ENCODE results near the gene DMD.

DMD gene

DNA sequence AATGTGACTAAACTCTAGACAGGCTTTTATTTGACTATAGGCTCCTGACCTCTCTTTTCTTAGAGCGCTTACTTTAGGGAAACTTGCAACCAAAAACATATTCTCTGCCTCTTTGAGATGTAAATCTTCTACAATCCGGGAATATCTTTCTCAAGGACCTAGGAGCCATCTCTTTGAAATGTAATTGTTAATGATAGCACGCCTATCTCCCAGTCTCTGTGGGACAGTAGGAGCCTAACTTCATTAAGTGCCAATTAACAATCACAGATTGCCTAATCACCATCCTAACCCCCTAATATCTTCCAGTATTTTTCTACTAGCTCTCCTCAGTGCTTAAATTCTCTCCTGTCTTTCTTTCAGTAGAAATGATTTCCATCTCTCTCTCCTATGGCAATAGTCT is 628.6 kb downstream of the DMD start:
- Histone ChIP-seq H3K14ac (ENCODE audit: low read length) (no peak overlapping the region), H2BK12ac (ENCODE audit: low read length) (no peak overlapping the region), H2BK120ac (ENCODE audit: insufficient read depth, low read length, poor library complexity) (no peak overlapping the region), H4K8ac (ENCODE audit: low read depth, low read length) (no peak overlapping the region), H3K4me1 (ENCODE audit: control insufficient read depth in 1 of 2, insufficient read depth in 2 of 2, low read length in 2 of 2) (no peaks in the 10 kb centered on the region), H3K23ac (ENCODE audit: low read length) (no peak overlapping the region), H3K9ac (ENCODE audit: low read length) (no peak overlapping the region), H3K4me3 (ENCODE audit: low read depth, low read length) (no peak overlapping the region), H2AK5ac (ENCODE audit: low read length) (no peak overlapping the region), H3K36me3 (ENCODE audit: control insufficient read depth in 1 of 2, insufficient read depth in 2 of 2, low read length in 2 of 2) (no peaks in the 10 kb centered on the region), H3K4me2 (ENCODE audit: low read length) (no peak overlapping the region), H3K27me3 (ENCODE audit: insufficient read depth, low read length) (no peaks in the 10 kb centered on the region), H4K12ac (ENCODE audit: low read depth, low read length) (no peak overlapping the region), H2AFZ (ENCODE audit: insufficient read depth, low read length, poor library complexity) (no peak overlapping the region), H2BK5ac (ENCODE audit: low read depth, low read length, poor library complexity) (no peak overlapping the region), H4K91ac (ENCODE audit: low read depth, low read length) (no peak overlapping the region), H3K27ac (ENCODE audit: low read depth, low read length) (no peak overlapping the region), H3K4ac (ENCODE audit: low read depth, low read length) (no peak overlapping the region), H3K18ac (ENCODE audit: low read length) (no peak overlapping the region), H3K79me1 (ENCODE audit: low read length) (no peaks in the 10 kb centered on the region), H3K9me3 (ENCODE audit: insufficient read depth, low read depth, low read length) (no peaks in the 10 kb centered on the region), H3K79me2 (ENCODE audit: control insufficient read depth, insufficient read depth, low read length, poor library complexity) (no peaks in the 10 kb centered on the region)
- DNase-seq: no peak
- no CpG with 5 or more reads among the region's 3 CpGs for WGBS (ENCODE audit: extremely low coverage, insufficient coverage, insufficient read length)

DNA sequence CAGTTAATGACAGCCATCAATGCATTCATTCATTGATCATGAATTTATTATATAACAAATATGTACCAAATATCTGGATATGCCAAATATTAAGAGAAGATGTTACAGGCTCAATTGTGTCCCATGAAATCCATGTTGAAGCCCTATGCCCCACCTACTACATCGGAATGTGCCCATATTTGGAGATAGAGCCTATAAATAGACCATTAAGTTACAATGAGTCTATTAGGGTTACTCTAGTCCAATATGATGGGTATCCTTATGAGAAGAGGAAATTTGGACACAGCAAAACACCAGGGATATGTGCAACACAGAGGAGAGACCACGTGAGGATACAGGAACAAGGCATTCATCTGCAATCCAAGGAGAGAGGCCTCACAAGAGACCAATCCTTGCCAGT is 634.5 kb downstream of the DMD start:
- no peaks in the 10 kb centered on the region for H3K9me3 ChIP-seq (ENCODE audit: insufficient read depth, low read depth, low read length)
- no peak overlapping the region for H2AK5ac ChIP-seq (ENCODE audit: low read length)
- DNase-seq: no peak
- H3K4me3 ChIP-seq (ENCODE audit: low read depth, low read length): no peak overlapping the region
- H2BK5ac ChIP-seq (ENCODE audit: low read depth, low read length, poor library complexity): no peak overlapping the region
- H3K36me3 ChIP-seq (ENCODE audit: control insufficient read depth in 1 of 2, insufficient read depth in 2 of 2, low read length in 2 of 2): no peaks in the 10 kb centered on the region
- H2BK12ac ChIP-seq (ENCODE audit: low read length): no peak overlapping the region
- H2BK120ac ChIP-seq (ENCODE audit: insufficient read depth, low read length, poor library complexity): no peak overlapping the region
- no peak overlapping the region for H4K8ac ChIP-seq (ENCODE audit: low read depth, low read length)
- no peaks in the 10 kb centered on the region for H3K79me1 ChIP-seq (ENCODE audit: low read length)
- H3K4me2 ChIP-seq (ENCODE audit: low read length): no peak overlapping the region
- no peak overlapping the region for H3K14ac ChIP-seq (ENCODE audit: low read length)
- H3K4me1 ChIP-seq (ENCODE audit: control insufficient read depth in 1 of 2, insufficient read depth in 2 of 2, low read length in 2 of 2): no peaks in the 10 kb centered on the region
- no peak overlapping the region for H4K12ac ChIP-seq (ENCODE audit: low read depth, low read length)
- H3K79me2 ChIP-seq (ENCODE audit: control insufficient read depth, insufficient read depth, low read length, poor library complexity): no peaks in the 10 kb centered on the region
- no peak overlapping the region for H4K91ac ChIP-seq (ENCODE audit: low read depth, low read length)
- no peak overlapping the region for H3K23ac ChIP-seq (ENCODE audit: low read length)
- H3K4ac ChIP-seq (ENCODE audit: low read depth, low read length): no peak overlapping the region
- no peak overlapping the region for H3K27ac ChIP-seq (ENCODE audit: low read depth, low read length)
- no peaks in the 10 kb centered on the region for H3K27me3 ChIP-seq (ENCODE audit: insufficient read depth, low read length)
- no peak overlapping the region for H2AFZ ChIP-seq (ENCODE audit: insufficient read depth, low read length, poor library complexity)
- no peak overlapping the region for H3K18ac ChIP-seq (ENCODE audit: low read length)
- H3K9ac ChIP-seq (ENCODE audit: low read length): no peak overlapping the region
- no CpG with 5 or more reads among the region's 2 CpGs for WGBS (ENCODE audit: extremely low coverage, insufficient coverage, insufficient read length)

DNA sequence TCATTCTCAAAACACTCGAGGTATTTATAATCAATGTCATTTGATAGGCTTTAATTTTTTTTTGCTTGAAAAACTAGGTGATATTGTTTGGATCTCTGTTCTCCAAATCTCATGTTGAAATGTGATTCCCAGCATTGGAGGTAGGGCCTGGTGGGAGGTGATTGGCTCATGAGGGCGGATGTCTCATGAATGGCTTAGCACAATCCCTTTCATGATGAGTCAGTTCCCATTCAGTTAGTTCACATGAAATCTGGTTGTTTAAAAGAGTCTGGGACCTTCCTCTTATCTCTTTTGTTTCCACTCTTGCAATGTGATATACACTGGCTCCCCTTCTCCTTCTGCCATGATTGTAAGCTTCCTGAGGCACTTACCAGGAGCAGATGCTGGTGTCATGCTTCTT is 638.7 kb downstream of the DMD start:
- Histone ChIP-seq H3K23ac (ENCODE audit: low read length) (no peak overlapping the region), H3K36me3 (ENCODE audit: control insufficient read depth in 1 of 2, insufficient read depth in 2 of 2, low read length in 2 of 2) (no peaks in the 10 kb centered on the region), H3K4me2 (ENCODE audit: low read length) (no peak overlapping the region), H3K79me2 (ENCODE audit: control insufficient read depth, insufficient read depth, low read length, poor library complexity) (no peaks in the 10 kb centered on the region), H4K8ac (ENCODE audit: low read depth, low read length) (no peak overlapping the region), H3K27ac (ENCODE audit: low read depth, low read length) (no peak overlapping the region), H3K18ac (ENCODE audit: low read length) (no peak overlapping the region), H2BK12ac (ENCODE audit: low read length) (no peak overlapping the region), H4K12ac (ENCODE audit: low read depth, low read length) (no peak overlapping the region), H3K27me3 (ENCODE audit: insufficient read depth, low read length) (no peaks in the 10 kb centered on the region), H3K9ac (ENCODE audit: low read length) (no peak overlapping the region), H2AFZ (ENCODE audit: insufficient read depth, low read length, poor library complexity) (no peak overlapping the region), H3K79me1 (ENCODE audit: low read length) (no peaks in the 10 kb centered on the region), H3K14ac (ENCODE audit: low read length) (no peak overlapping the region), H3K4me1 (ENCODE audit: control insufficient read depth in 1 of 2, insufficient read depth in 2 of 2, low read length in 2 of 2) (no peaks in the 10 kb centered on the region), H2BK5ac (ENCODE audit: low read depth, low read length, poor library complexity) (no peak overlapping the region), H3K4ac (ENCODE audit: low read depth, low read length) (no peak overlapping the region), H2AK5ac (ENCODE audit: low read length) (no peak overlapping the region), H3K4me3 (ENCODE audit: low read depth, low read length) (no peak overlapping the region), H2BK120ac (ENCODE audit: insufficient read depth, low read length, poor library complexity) (no peak overlapping the region), H3K9me3 (ENCODE audit: insufficient read depth, low read depth, low read length) (no peaks in the 10 kb centered on the region), H4K91ac (ENCODE audit: low read depth, low read length) (no peak overlapping the region)
- DNase-seq: no peak
- WGBS (ENCODE audit: extremely low coverage, insufficient coverage, insufficient read length): no CpG with 5 or more reads among the region's 2 CpGs

GRCh38 chrX:32571579-32571978 is 639.8 kb downstream of the DMD start:
- Histone ChIP-seq H2AK5ac (ENCODE audit: low read length) (no peak overlapping the region), H3K9me3 (ENCODE audit: insufficient read depth, low read depth, low read length) (no peaks in the 10 kb centered on the region), H3K79me1 (ENCODE audit: low read length) (no peaks in the 10 kb centered on the region), H3K36me3 (ENCODE audit: control insufficient read depth in 1 of 2, insufficient read depth in 2 of 2, low read length in 2 of 2) (no peaks in the 10 kb centered on the region), H3K14ac (ENCODE audit: low read length) (no peak overlapping the region), H3K4me3 (ENCODE audit: low read depth, low read length) (no peak overlapping the region), H2BK12ac (ENCODE audit: low read length) (no peak overlapping the region), H3K4me2 (ENCODE audit: low read length) (no peak overlapping the region), H3K9ac (ENCODE audit: low read length) (no peak overlapping the region), H3K18ac (ENCODE audit: low read length) (no peak overlapping the region), H3K27ac (ENCODE audit: low read depth, low read length) (no peak overlapping the region), H3K79me2 (ENCODE audit: control insufficient read depth, insufficient read depth, low read length, poor library complexity) (no peaks in the 10 kb centered on the region), H3K27me3 (ENCODE audit: insufficient read depth, low read length) (no peaks in the 10 kb centered on the region), H4K91ac (ENCODE audit: low read depth, low read length) (no peak overlapping the region), H4K8ac (ENCODE audit: low read depth, low read length) (no peak overlapping the region), H2BK5ac (ENCODE audit: low read depth, low read length, poor library complexity) (no peak overlapping the region), H3K4ac (ENCODE audit: low read depth, low read length) (no peak overlapping the region), H4K12ac (ENCODE audit: low read depth, low read length) (no peak overlapping the region), H3K23ac (ENCODE audit: low read length) (no peak overlapping the region), H3K4me1 (ENCODE audit: control insufficient read depth in 1 of 2, insufficient read depth in 2 of 2, low read length in 2 of 2) (no peaks in the 10 kb centered on the region), H2BK120ac (ENCODE audit: insufficient read depth, low read length, poor library complexity) (no peak overlapping the region), H2AFZ (ENCODE audit: insufficient read depth, low read length, poor library complexity) (no peak overlapping the region)
- DNase-seq: no peak
- no CpG with 5 or more reads among the region's 2 CpGs for WGBS (ENCODE audit: extremely low coverage, insufficient coverage, insufficient read length)

All from trophoblast cell (in vitro differentiated cells and primary cell).